ENCODE results near the gene XPA. TPM values are rescaled to one million over a fixed set of nuclear protein-coding genes. Genes with fewer than 3 reads are reported as not detected.
A peak's percentile ranks its signal among the peaks of the same experiment; 100 is the strongest.

XPA gene
- total and polyA plus RNA-seq, 4 experiments from 2014 or later: 24.0 to 36.2 (median 28.9) TPM

DNA sequence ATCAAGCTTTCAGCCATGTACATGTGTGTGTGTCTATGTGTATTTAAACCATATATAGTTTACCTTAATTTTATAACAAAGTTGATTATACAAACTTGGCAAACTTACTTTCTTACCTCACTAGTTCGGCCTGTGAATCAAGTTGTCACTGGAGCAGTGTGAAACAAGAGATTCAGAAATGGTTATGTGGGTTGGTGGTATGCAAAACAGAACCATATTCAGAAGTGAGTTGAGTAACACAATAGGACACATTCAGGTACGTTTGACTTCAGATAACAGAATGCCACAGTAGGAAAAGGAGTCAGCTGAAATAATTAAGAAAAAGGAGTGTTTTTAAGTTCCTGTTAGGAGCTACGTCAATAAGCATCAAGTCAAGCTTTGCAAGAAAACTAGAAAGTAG lies 21.5 kb downstream of the XPA start:
- no peaks in the 10 kb centered on the region for H3K27me3 ChIP-seq (ENCODE audit: insufficient read depth, low read length)
- CTCF ChIA-PET (ENCODE audit: partially characterized antibody): interaction anchor here (0.8 to 1.7 kb wide), 3 partner anchors 12 to 215 kb away, joined by 3 to 5 read pairs (median 4); no protein-coding TSS in a partner anchor
- POLR2A ChIA-PET (ENCODE audit: partially characterized antibody): interaction anchor here (1.2 kb wide), 1 partner anchor 22 kb away, joined by 7 read pairs; the partner anchor contains the start of gene XPA
- H3K36me3 Mint-ChIP-seq: peaks cover 49 to 85% of the 10 kb centered on the region in 2 donors
- peak overlapping the region in 3 of 7 donors; percentile 13 to 59 (median 29) for H3K27ac Mint-ChIP-seq
- no peaks in the 10 kb centered on the region for H3K9me3 ChIP-seq (ENCODE audit: control insufficient read depth in 1 of 2, low read length in 2 of 2)
- peaks cover 3 to 12% (median 11%) of the 10 kb centered on the region in 4 donors for H3K4me1 Mint-ChIP-seq
- H3K27me3 Mint-ChIP-seq: no peaks in the 10 kb centered on the region
- H3K4me3 Mint-ChIP-seq: no peak overlapping the region
- no peak for DNase-seq
- H3K9me3 Mint-ChIP-seq: no peaks in the 10 kb centered on the region
- peaks cover 47% of the 10 kb centered on the region for H3K36me3 ChIP-seq (ENCODE audit: insufficient read depth, low read length)
- H3K27ac ChIP-seq (ENCODE audit: low read depth, low read length): no peak overlapping the region
- no peaks in the 10 kb centered on the region for H3K4me1 ChIP-seq (ENCODE audit: insufficient read depth, low read length)
- intact Hi-C loops (cut with micrococcal nuclease): no loop called here
- H3K4me3 ChIP-seq (ENCODE audit: low read length in 2 of 2): no peak overlapping the region

DNA sequence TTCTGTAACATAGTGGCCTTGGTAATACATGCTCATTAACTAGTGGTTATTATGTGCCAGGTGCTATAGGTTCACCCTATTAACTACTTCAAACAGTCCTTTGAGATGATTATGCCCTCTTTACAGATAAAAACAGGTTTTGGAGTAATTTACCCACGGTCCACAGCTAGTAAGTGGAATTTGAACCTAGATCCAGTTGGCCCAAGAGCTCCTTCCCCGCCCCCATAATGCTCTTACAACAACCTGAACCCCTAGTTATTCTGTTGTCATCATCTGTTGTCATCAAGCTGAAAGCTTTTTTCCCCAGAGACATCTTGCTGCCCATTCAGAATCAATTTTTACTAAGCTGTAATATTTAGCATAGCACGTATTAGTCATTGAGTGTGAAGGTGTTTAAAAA lies 23.2 kb downstream of the XPA start:
- Mint-ChIP-seq H3K36me3 (peaks cover 56 to 88% of the 10 kb centered on the region in 2 donors), H3K27ac (peak overlapping the region in 3 of 7 donors; percentile 11 to 48 (median 16)), H3K9me3 (no peaks in the 10 kb centered on the region), H3K4me1 (peaks cover 0 to 8% (median 3%) of the 10 kb centered on the region in 4 donors), H3K27me3 (no peaks in the 10 kb centered on the region), H3K4me3 (no peak overlapping the region)
- CTCF ChIA-PET (ENCODE audit: partially characterized antibody): no interaction called here
- H3K27ac ChIP-seq (ENCODE audit: low read depth, low read length): no peak overlapping the region
- POLR2A ChIA-PET (ENCODE audit: partially characterized antibody): no interaction called here
- H3K27me3 ChIP-seq (ENCODE audit: insufficient read depth, low read length): no peaks in the 10 kb centered on the region
- no peaks in the 10 kb centered on the region for H3K4me1 ChIP-seq (ENCODE audit: insufficient read depth, low read length)
- intact Hi-C loops (cut with micrococcal nuclease): no loop called here
- no peaks in the 10 kb centered on the region for H3K9me3 ChIP-seq (ENCODE audit: control insufficient read depth in 1 of 2, low read length in 2 of 2)
- H3K4me3 ChIP-seq (ENCODE audit: low read length in 2 of 2): no peak overlapping the region
- H3K36me3 ChIP-seq (ENCODE audit: insufficient read depth, low read length): peaks cover 63% of the 10 kb centered on the region
- DNase-seq: no peak

DNA sequence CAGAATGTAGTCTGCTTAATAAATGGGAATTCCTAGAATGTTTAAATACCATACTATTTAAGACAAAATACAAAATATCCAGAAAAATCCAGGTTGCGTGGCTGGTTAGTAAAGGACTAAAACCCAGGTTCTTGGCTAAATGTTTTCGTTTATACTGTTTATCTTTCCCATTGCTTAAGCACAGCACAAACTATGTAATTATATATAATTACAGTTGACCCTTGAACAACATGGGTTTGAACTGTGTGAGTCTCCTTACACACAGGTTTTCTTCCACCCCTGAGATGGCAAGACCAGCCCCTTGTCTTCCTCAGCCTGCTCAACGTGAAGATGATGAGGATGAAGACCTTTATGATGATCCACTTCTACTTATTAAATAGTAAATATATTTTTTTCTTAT lies 24.7 kb downstream of the XPA start:
- Histone ChIP-seq H3K27me3 (ENCODE audit: insufficient read depth, low read length) (no peaks in the 10 kb centered on the region), H3K4me3 (ENCODE audit: low read length in 2 of 2) (no peak overlapping the region), H3K27ac (ENCODE audit: low read depth, low read length) (no peak overlapping the region), H3K4me1 (ENCODE audit: insufficient read depth, low read length) (no peaks in the 10 kb centered on the region), H3K36me3 (ENCODE audit: insufficient read depth, low read length) (peaks cover 77% of the 10 kb centered on the region), H3K9me3 (ENCODE audit: control insufficient read depth in 1 of 2, low read length in 2 of 2) (no peaks in the 10 kb centered on the region)
- CTCF ChIA-PET (ENCODE audit: partially characterized antibody): no interaction called here
- intact Hi-C loops (cut with micrococcal nuclease): no loop called here
- H3K27me3 Mint-ChIP-seq: no peaks in the 10 kb centered on the region
- peaks cover 0 to 8% (median 4%) of the 10 kb centered on the region in 4 donors for H3K4me1 Mint-ChIP-seq
- no peak for DNase-seq
- no peak overlapping the region for H3K27ac Mint-ChIP-seq
- no peak overlapping the region for H3K4me3 Mint-ChIP-seq
- no peaks in the 10 kb centered on the region for H3K9me3 Mint-ChIP-seq
- POLR2A ChIA-PET (ENCODE audit: partially characterized antibody): interaction anchor here (1.5 kb wide), 1 partner anchor 24 kb away, joined by 4 read pairs; the partner anchor contains the start of gene XPA
- H3K36me3 Mint-ChIP-seq: peaks cover 57 to 85% of the 10 kb centered on the region in 2 donors

DNA sequence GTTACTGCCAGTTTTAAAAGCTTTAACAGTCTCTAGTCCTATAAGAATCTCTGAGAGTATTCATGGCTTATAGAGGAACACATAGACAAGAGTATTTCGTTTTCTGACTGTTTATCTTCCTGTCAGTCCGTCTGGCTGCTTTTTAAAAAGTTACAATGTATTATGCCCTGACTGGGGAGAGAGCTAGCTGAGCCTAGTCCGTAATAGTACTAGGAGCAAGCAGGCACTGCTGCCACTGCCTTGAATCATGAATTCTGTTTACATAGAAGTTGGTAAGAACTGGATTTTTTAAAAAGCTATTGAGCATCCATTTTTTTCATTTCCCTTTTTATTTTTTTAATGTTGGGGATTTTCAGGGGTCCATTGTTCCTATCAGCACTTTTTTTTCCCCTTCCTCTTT lies 26.6 kb downstream of the XPA start:
- no peaks in the 10 kb centered on the region for H3K27me3 Mint-ChIP-seq
- no peaks in the 10 kb centered on the region for H3K4me1 ChIP-seq (ENCODE audit: insufficient read depth, low read length)
- no peak overlapping the region for H3K27ac ChIP-seq (ENCODE audit: low read depth, low read length)
- peaks cover 2 to 12% (median 9%) of the 10 kb centered on the region in 4 donors for H3K4me1 Mint-ChIP-seq
- H3K27me3 ChIP-seq (ENCODE audit: insufficient read depth, low read length): no peaks in the 10 kb centered on the region
- no peak overlapping the region for H3K4me3 Mint-ChIP-seq
- no peaks in the 10 kb centered on the region for H3K9me3 ChIP-seq (ENCODE audit: control insufficient read depth in 1 of 2, low read length in 2 of 2)
- no peak for DNase-seq
- intact Hi-C loops (cut with micrococcal nuclease): no loop called here
- H3K36me3 Mint-ChIP-seq: peaks cover 66 to 89% of the 10 kb centered on the region in 2 donors
- peaks cover 82% of the 10 kb centered on the region for H3K36me3 ChIP-seq (ENCODE audit: insufficient read depth, low read length)
- CTCF ChIA-PET (ENCODE audit: partially characterized antibody): interaction anchor here (1.0 kb wide), 1 partner anchor 10 kb away, joined by 5 read pairs; no protein-coding TSS in a partner anchor
- POLR2A ChIA-PET (ENCODE audit: partially characterized antibody): no interaction called here
- peak overlapping the region in 1 of 7 donors; percentile 51 for H3K27ac Mint-ChIP-seq
- no peaks in the 10 kb centered on the region for H3K9me3 Mint-ChIP-seq
- no peak overlapping the region for H3K4me3 ChIP-seq (ENCODE audit: low read length in 2 of 2)

DNA sequence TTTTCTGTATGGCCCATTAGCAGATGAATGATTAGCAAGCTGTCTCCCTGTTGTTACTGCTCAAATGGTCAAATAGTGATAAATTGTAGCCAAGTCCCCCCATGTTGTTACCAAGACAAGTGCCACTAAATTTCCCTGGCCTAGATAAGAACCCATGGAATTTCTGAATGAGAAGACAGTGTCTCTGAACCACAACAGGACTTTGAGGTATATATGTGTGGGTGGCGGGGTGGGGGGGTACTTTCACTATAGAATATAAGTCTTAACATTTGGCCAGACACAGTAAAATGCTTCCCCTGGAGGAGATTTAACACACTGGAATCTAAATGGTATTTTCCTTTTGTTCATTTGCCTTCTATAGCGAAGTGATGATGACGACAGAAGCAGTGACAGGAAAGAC lies 28.7 kb downstream of the XPA start:
- Mint-ChIP-seq H3K36me3 (peaks cover 65 to 87% of the 10 kb centered on the region in 2 donors), H3K4me1 (peaks cover 2 to 12% (median 9%) of the 10 kb centered on the region in 4 donors), H3K4me3 (no peak overlapping the region), H3K27ac (peak overlapping the region in 2 of 7 donors; percentile 9 to 25), H3K9me3 (no peaks in the 10 kb centered on the region), H3K27me3 (no peaks in the 10 kb centered on the region)
- Histone ChIP-seq H3K4me1 (ENCODE audit: insufficient read depth, low read length) (no peaks in the 10 kb centered on the region), H3K9me3 (ENCODE audit: control insufficient read depth in 1 of 2, low read length in 2 of 2) (no peaks in the 10 kb centered on the region), H3K27me3 (ENCODE audit: insufficient read depth, low read length) (no peaks in the 10 kb centered on the region), H3K27ac (ENCODE audit: low read depth, low read length) (no peak overlapping the region), H3K4me3 (ENCODE audit: low read length in 2 of 2) (no peak overlapping the region), H3K36me3 (ENCODE audit: insufficient read depth, low read length) (peaks cover 82% of the 10 kb centered on the region)
- intact Hi-C loops (cut with micrococcal nuclease): no loop called here
- DNase-seq: no peak
- ChIA-PET POLR2A (ENCODE audit: partially characterized antibody) (no interaction called here), CTCF (ENCODE audit: partially characterized antibody) (no interaction called here)

DNA sequence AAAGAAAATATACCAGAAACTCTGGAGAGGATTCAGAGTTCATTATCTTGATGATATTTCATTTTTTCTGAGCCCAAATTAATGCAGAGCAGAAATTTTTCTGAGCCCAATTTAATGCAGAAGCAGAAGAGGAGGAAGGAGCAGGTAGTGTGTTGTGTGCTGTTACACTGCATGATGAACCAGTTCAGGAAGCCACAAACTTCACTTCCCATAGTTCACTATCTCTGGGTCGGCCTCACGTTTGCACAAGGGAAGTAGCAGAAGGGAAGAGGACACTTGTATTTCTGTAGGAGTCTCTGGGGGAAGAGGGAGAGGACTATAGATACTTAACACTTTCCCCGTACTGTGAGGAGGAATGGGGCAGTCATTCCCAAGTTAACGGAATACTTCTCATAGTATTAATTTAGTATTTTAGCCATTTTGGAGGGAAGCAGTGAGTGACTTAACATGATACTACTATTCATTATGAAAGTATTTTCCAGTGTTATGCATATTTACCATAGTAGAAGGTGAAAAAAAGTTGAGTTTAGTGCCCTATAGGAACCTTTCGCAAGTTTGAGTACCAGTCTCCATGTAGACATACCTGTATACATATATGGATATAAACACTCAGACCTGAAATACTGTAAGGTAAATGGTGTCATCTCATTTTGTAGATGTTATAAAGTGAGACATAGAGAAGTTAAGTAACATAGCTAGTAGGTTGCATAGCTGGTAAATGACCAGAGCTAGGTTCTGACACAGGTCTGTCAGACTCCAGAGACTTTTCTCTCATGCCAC lies 30.0 kb downstream of the XPA start:
- H3K4me1 ChIP-seq (ENCODE audit: insufficient read depth, low read length): no peaks in the 10 kb centered on the region

DNA sequence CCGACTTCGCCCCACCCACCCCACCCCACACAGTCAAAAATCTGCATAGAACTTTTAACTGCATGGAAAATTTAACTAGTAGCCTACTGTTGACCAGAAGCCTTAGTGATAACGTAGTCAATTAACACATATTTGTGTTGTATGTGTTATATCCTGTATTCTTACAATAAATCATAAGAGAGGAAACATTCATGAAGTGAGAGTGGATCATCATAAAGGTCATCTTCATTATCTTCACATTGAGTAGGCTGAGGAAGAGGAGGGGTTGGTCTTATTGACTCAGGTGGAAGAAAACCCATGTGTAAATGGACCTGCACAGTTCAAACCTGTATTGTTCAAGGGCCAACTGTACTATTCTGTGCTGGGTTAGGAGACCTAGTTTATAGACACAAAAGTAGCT lies 31.4 kb downstream of the XPA start:
- DNase-seq: no peak
- ChIA-PET POLR2A (ENCODE audit: partially characterized antibody) (no interaction called here), CTCF (ENCODE audit: partially characterized antibody) (no interaction called here)
- Histone ChIP-seq H3K36me3 (ENCODE audit: insufficient read depth, low read length) (peaks cover 85% of the 10 kb centered on the region), H3K27ac (ENCODE audit: low read depth, low read length) (no peak overlapping the region), H3K9me3 (ENCODE audit: control insufficient read depth in 1 of 2, low read length in 2 of 2) (no peaks in the 10 kb centered on the region), H3K4me3 (ENCODE audit: low read length in 2 of 2) (no peak overlapping the region), H3K4me1 (ENCODE audit: insufficient read depth, low read length) (no peaks in the 10 kb centered on the region), H3K27me3 (ENCODE audit: insufficient read depth, low read length) (no peaks in the 10 kb centered on the region)
- no peaks in the 10 kb centered on the region for H3K9me3 Mint-ChIP-seq
- peaks cover 2 to 12% (median 9%) of the 10 kb centered on the region in 4 donors for H3K4me1 Mint-ChIP-seq
- H3K27me3 Mint-ChIP-seq: no peaks in the 10 kb centered on the region
- H3K4me3 Mint-ChIP-seq: no peak overlapping the region
- peak overlapping the region in 3 of 7 donors; percentile 15 to 53 (median 23) for H3K27ac Mint-ChIP-seq
- intact Hi-C loops (cut with micrococcal nuclease): no loop called here
- peaks cover 66 to 84% of the 10 kb centered on the region in 2 donors for H3K36me3 Mint-ChIP-seq

More for the DNA sequence above, 30.0 kb downstream of the XPA start:
- Mint-ChIP-seq H3K4me1 (peaks cover 2 to 12% (median 9%) of the 10 kb centered on the region in 4 donors), H3K27me3 (no peaks in the 10 kb centered on the region), H3K36me3 (peaks cover 71 to 90% of the 10 kb centered on the region in 2 donors), H3K4me3 (no peak overlapping the region), H3K9me3 (no peaks in the 10 kb centered on the region), H3K27ac (peak overlapping the region in 6 of 7 donors; percentile 23 to 74 (median 48))
- POLR2A ChIA-PET (ENCODE audit: partially characterized antibody): interaction anchor here (1.1 kb wide), 1 partner anchor 24 kb away, joined by 3 read pairs; no protein-coding TSS in a partner anchor
- peaks cover 86% of the 10 kb centered on the region for H3K36me3 ChIP-seq (ENCODE audit: insufficient read depth, low read length)
- no peak overlapping the region for H3K27ac ChIP-seq (ENCODE audit: low read depth, low read length)
- H3K9me3 ChIP-seq (ENCODE audit: control insufficient read depth in 1 of 2, low read length in 2 of 2): no peaks in the 10 kb centered on the region
- no peak for DNase-seq
- no peaks in the 10 kb centered on the region for H3K27me3 ChIP-seq (ENCODE audit: insufficient read depth, low read length)
- H3K4me3 ChIP-seq (ENCODE audit: low read length in 2 of 2): no peak overlapping the region
- CTCF ChIA-PET (ENCODE audit: partially characterized antibody): no interaction called here
- intact Hi-C loops (cut with micrococcal nuclease): no loop called here

All from CD4-positive, alpha-beta memory T cell (primary cell).